NCI-H524 treated with DMSO at 0.1 percent for 48 hours (cell line): ENCODE measurements around the gene AKR1C3.
"Not testable (repeated sequence)": the region's sequence is repeated elsewhere in the genome, so short reads cannot be mapped to it uniquely, and the experiment has no call there.

Source experiments
- DNase-seq: peaks from one replicate; lab custom pipeline; 2025; lab: John Stamatoyannopoulos, UW

The AKR1C3 gene

GRCh38 chr10:5094265-5095205 is at the start of gene AKR1C3:
AKR1C3 (plus strand) TSS chr10:5094414; CDS start chr10:5094445, 31 bp downstream.
- no peak for DNase-seq

- DNase-seq = no peak
Observed at GRCh38 chr10:5045095-5045494, 49.1 kb upstream of the AKR1C3 start.

GRCh38 chr10:5046410-5046809 is 47.8 kb upstream of the AKR1C3 start:
- DNase-seq = no peak

- DNase-seq = not testable (repeated sequence)
Observed at GRCh38 chr10:5047055-5047454, 47.2 kb upstream of the AKR1C3 start.

- no peak for DNase-seq
Observed at GRCh38 chr10:5047912-5048628, 46.1 kb upstream of the AKR1C3 start.

GRCh38 chr10:5052951-5053500 is 41.2 kb upstream of the AKR1C3 start:
- not testable (repeated sequence) for DNase-seq

- not testable (repeated sequence) for DNase-seq
Observed at GRCh38 chr10:5054831-5055230, 39.4 kb upstream of the AKR1C3 start.

GRCh38 chr10:5059267-5059666 is 34.9 kb upstream of the AKR1C3 start:
- DNase-seq = not testable (repeated sequence)

- not testable (repeated sequence) for DNase-seq
Observed at GRCh38 chr10:5060791-5061190, 33.4 kb upstream of the AKR1C3 start.

- DNase-seq = no peak
Observed at GRCh38 chr10:5064656-5065055, 29.6 kb upstream of the AKR1C3 start.

GRCh38 chr10:5068274-5068984 is 25.8 kb upstream of the AKR1C3 start:
- no peak for DNase-seq

GRCh38 chr10:5070648-5071410 is 23.4 kb upstream of the AKR1C3 start:
- no peak for DNase-seq

- no peak for DNase-seq
Observed at GRCh38 chr10:5071411-5072198, 22.6 kb upstream of the AKR1C3 start.

- no peak for DNase-seq
Observed at GRCh38 chr10:5073659-5074058, 20.6 kb upstream of the AKR1C3 start.

GRCh38 chr10:5076615-5077014 is 17.6 kb upstream of the AKR1C3 start:
- DNase-seq = no peak

- no peak for DNase-seq
Observed at GRCh38 chr10:5078547-5079180, 15.6 kb upstream of the AKR1C3 start.

GRCh38 chr10:5079306-5079830 is 14.8 kb upstream of the AKR1C3 start:
- no peak for DNase-seq

GRCh38 chr10:5079836-5080235 is 14.4 kb upstream of the AKR1C3 start:
- no peak for DNase-seq

GRCh38 chr10:5081091-5081490 is 13.1 kb upstream of the AKR1C3 start:
- DNase-seq = no peak
